PC-3 (cell line): ENCODE data around the gene KAT6B. TPM values are rescaled to one million over a fixed set of nuclear protein-coding genes. Genes with fewer than 3 reads are reported as not detected.
"Not testable (repeated sequence)": the region's sequence is repeated elsewhere in the genome, so short reads cannot be mapped to it uniquely, and the experiment has no call there.

ENCODE experiments used
- ATAC-seq: fragments of 200-7000 bp; cut with Tn5 transposase; 2 replicates; pipeline ENCODE4 v1.9.1; 2020; ENCODE audit warnings: mild to moderate bottlenecking, moderate library complexity
- Bru-seq: library from RNA; stranded (reverse); fragments of 400-500 nt; gene quantifications from one replicate; lab custom pipeline; 2021; lab: Mats Ljungman, UMichigan
- BruChase-seq, 2 experiments: library from RNA; stranded (reverse); fragments of 400-500 nt; gene quantifications; one replicate each; lab custom pipeline; 2021; lab: Mats Ljungman, UMichigan
- BruUV-seq: library from RNA; stranded (reverse); fragments of 400-500 nt; replicated peaks from 2 replicates; lab custom pipeline; 2021; lab: Mats Ljungman, UMichigan
- CTCF ChIA-PET: fragments of 300-600 bp; sonication (Branson Sonifier 250); formaldehyde crosslinking; loops from one replicate; lab custom pipeline; 2022; ENCODE audit warnings: antibody characterized with exemption; lab: Charles Lee
- POLR2A ChIA-PET: fragments of 300-600 bp; sonication (Branson Sonifier 250); formaldehyde crosslinking; loops from one replicate; lab custom pipeline; 2022; ENCODE audit warnings: antibody characterized with exemption; ENCODE audit not compliant: unreplicated experiment; lab: Charles Lee
- DNase-seq: peaks from one replicate; pipeline ENCODE4 v3.0.0-alpha.2; 2015
- H2AFZ ChIP-seq: fragments of 300-600 bp; sonication (generic); 2 replicates; pipeline ENCODE4 v1.6.0; 2016; ENCODE audit warnings: antibody characterized with exemption, low read length
- H3F3A ChIP-seq: fragments of 300-600 bp; sonication (generic); one replicate; pipeline ENCODE4 v1.6.0; 2017; ENCODE audit warnings: antibody characterized with exemption, low read length, control low read depth, mild to moderate bottlenecking; ENCODE audit not compliant: unreplicated experiment
- H3K27ac ChIP-seq: fragments of 300-600 bp; sonication (generic); 2 replicates; pipeline ENCODE4 v1.5.1; 2016; ENCODE audit warnings: mild to moderate bottlenecking, low read length
- H3K27me3 ChIP-seq: fragments of 300-600 bp; sonication (generic); 2 replicates; pipeline ENCODE4 v1.6.1; 2016; ENCODE audit warnings: low read length, mixed read lengths
- H3K36me3 ChIP-seq: fragments of 300-600 bp; sonication (generic); 2 replicates; pipeline ENCODE4 v1.6.1; 2016; ENCODE audit warnings: low read depth, mixed run types, low read length, mixed read lengths
- H3K4me1 ChIP-seq: fragments of 300-600 bp; sonication (generic); 2 replicates; pipeline ENCODE4 v1.5.1; 2016; ENCODE audit warnings: low read length; ENCODE audit not compliant: insufficient read depth
- H3K4me2 ChIP-seq: fragments of 300-600 bp; sonication (generic); 2 replicates; pipeline ENCODE4 v1.6.0; 2016; ENCODE audit warnings: low read length
- H3K4me3 ChIP-seq: fragments of 300-600 bp; sonication (generic); 2 replicates; pipeline ENCODE4 v1.5.1; 2016; ENCODE audit warnings: mild to moderate bottlenecking, low read length, mixed read lengths
- H3K79me2 ChIP-seq: fragments of 300-600 bp; sonication (generic); 2 replicates; pipeline ENCODE4 v1.6.1; 2017; ENCODE audit warnings: low read length, mixed read lengths
- H3K9ac ChIP-seq: fragments of 300-600 bp; sonication (generic); 2 replicates; pipeline ENCODE4 v1.6.0; 2016; ENCODE audit warnings: mild to moderate bottlenecking, low read length
- H3K9me2 ChIP-seq: fragments of 300-600 bp; sonication (generic); replicated peaks from 2 replicates; pipeline ENCODE4 v1.6.1; 2016; ENCODE audit warnings: mixed run types, low read length, mixed read lengths
- H3K9me3 ChIP-seq: fragments of 300-600 bp; sonication (generic); 2 replicates; pipeline ENCODE4 v1.6.1; 2016; ENCODE audit warnings: low read length, mixed read lengths
- H4K20me1 ChIP-seq: fragments of 300-600 bp; sonication (generic); 2 replicates; pipeline ENCODE4 v1.6.1; 2016; ENCODE audit warnings: low read length, mixed read lengths
- EZH2 ChIP-seq: fragments of 300-600 bp; sonication (generic); IDR thresholded peaks from one replicate; pipeline ENCODE4 v1.6.1; 2017; ENCODE audit warnings: antibody characterized with exemption, mild to moderate bottlenecking, low read length; ENCODE audit not compliant: unreplicated experiment
- EZH2phosphoT487 ChIP-seq: fragments of 300-600 bp; sonication (generic); IDR thresholded peaks from 2 replicates; pipeline ENCODE4 v1.6.1; 2018; ENCODE audit warnings: mild to moderate bottlenecking, antibody characterized with exemption, low read length, borderline replicate concordance
- intact Hi-C: fragments of 100-400 bp; cut with micrococcal nuclease; formaldehyde crosslinking; loops from 2 replicates; pipeline ENCODE4 v1.9.0; 2023
- long read RNA-seq: library from polyadenylated mRNA; unstranded; transcript quantifications from one replicate; pipeline ENCODE4 v2.0.0, GENCODE V29; 2021; ENCODE audit not compliant: unreplicated experiment
- total RNA-seq: library from RNA; depleted of rRNA; stranded (reverse); fragments of >200 nt; gene quantifications from 2 replicates; pipeline ENCODE4 v1.2.3, GENCODE V29; 2014; rRNA removed
- TF ChIP-seq, protein P1 (sequence below): fragments of 300-600 bp; sonication (generic); conservative IDR thresholded peaks from 2 replicates; pipeline ENCODE4 v1.5.1; 2017; ENCODE audit warnings: antibody characterized with exemption, low read depth, mild to moderate bottlenecking, low read length

Gene KAT6B
- 83.0 and 94.5 TPM in 2 replicates for total RNA-seq
- Bru-seq, nascent RNA, result percentile 99 among the genes with signal in this experiment
- percentile 91 among the genes with signal in this experiment for BruChase-seq, experiment 1, labeled RNA remaining after a 6-hour chase
- percentile 97 among the genes with signal in this experiment for BruChase-seq, experiment 2, labeled RNA remaining after a 2-hour chase
- long read RNA-seq, full-length matches to known transcripts, result 72 of 500 reads
- long read RNA-seq, partial matches to known transcripts, result 352 of 500 reads
- long read RNA-seq, other reads (novel, unspliced or antisense), result 76 of 500 reads

GRCh38 chr10:74826142-74827044 is at the start of gene KAT6B:
Gene KAT6B, plus strand, starts transcription at chr10:74826600. Its CDS starts 16,258 bp downstream, at chr10:74842858.
- H3K36me3 ChIP-seq, result peaks cover 4% of the 10 kb centered on the region
- H2AFZ ChIP-seq, result peak within 1 kb of the TSS; percentile 81
- ChIA-PET POLR2A (interaction anchor here (0.6 to 1.0 kb wide), 24 partner anchors 32 to 930 kb away, joined by 3 to 19 read pairs (median 6); partner anchors contain the start of genes SAMD8 and VCL), CTCF (interaction anchor here (0.6 to 0.9 kb wide), 7 partner anchors 49 to 636 kb away, joined by 3 to 14 read pairs (median 5); partner anchors contain the start of gene COMTD1)
- no peaks in the 10 kb centered on the region for H3K9me3 ChIP-seq
- ATAC-seq (peak; percentile 73), DNase-seq (peak; percentile 100)
- peak within 1 kb of the TSS; percentile 74 for H3K4me3 ChIP-seq
- TF ChIP-seq EZH2phosphoT487, result no peak
- TF ChIP-seq, protein P1, sequence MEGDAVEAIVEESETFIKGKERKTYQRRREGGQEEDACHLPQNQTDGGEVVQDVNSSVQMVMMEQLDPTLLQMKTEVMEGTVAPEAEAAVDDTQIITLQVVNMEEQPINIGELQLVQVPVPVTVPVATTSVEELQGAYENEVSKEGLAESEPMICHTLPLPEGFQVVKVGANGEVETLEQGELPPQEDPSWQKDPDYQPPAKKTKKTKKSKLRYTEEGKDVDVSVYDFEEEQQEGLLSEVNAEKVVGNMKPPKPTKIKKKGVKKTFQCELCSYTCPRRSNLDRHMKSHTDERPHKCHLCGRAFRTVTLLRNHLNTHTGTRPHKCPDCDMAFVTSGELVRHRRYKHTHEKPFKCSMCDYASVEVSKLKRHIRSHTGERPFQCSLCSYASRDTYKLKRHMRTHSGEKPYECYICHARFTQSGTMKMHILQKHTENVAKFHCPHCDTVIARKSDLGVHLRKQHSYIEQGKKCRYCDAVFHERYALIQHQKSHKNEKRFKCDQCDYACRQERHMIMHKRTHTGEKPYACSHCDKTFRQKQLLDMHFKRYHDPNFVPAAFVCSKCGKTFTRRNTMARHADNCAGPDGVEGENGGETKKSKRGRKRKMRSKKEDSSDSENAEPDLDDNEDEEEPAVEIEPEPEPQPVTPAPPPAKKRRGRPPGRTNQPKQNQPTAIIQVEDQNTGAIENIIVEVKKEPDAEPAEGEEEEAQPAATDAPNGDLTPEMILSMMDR, result peak; percentile 61
- H3F3A ChIP-seq, result peaks cover 29% of the 10 kb centered on the region
- peak within 1 kb of the TSS; percentile 83 for H3K9ac ChIP-seq
- H3K27me3 ChIP-seq, result no peaks in the 10 kb centered on the region
- H3K79me2 ChIP-seq, result peaks cover 47% of the 10 kb centered on the region
- intact Hi-C loops, result loop anchor here (1.0 to 10.0 kb wide), 16 partner anchors 27 to 650 kb away; partner anchors contain the start of gene ZNF503
- no TSS peak for BruUV-seq
- peak within 1 kb of the TSS; percentile 86 for H3K4me2 ChIP-seq
- peak within 1 kb of the TSS; percentile 79 for H3K27ac ChIP-seq
- H4K20me1 ChIP-seq, result peaks cover 24% of the 10 kb centered on the region
- H3K9me2 ChIP-seq, result no peaks in the 10 kb centered on the region
- peaks cover 53% of the 10 kb centered on the region for H3K4me1 ChIP-seq

- Histone ChIP-seq H3K79me2 (no peaks in the 10 kb centered on the region), H3K4me1 (no peaks in the 10 kb centered on the region), H4K20me1 (no peaks in the 10 kb centered on the region), H3K9me3 (no peaks in the 10 kb centered on the region), H2AFZ (no peak overlapping the region), H3K36me3 (no peaks in the 10 kb centered on the region), H3F3A (no peaks in the 10 kb centered on the region), H3K9ac (no peak overlapping the region), H3K27ac (no peak overlapping the region), H3K9me2 (no peaks in the 10 kb centered on the region), H3K27me3 (no peaks in the 10 kb centered on the region), H3K4me3 (no peak overlapping the region), H3K4me2 (no peak overlapping the region)
- POLR2A ChIA-PET, result no interaction called here
- ATAC-seq, result peak; percentile 27; the same call in 1 of the 2 replicates
- CTCF ChIA-PET, result interaction anchor here (0.6 kb wide), 1 partner anchor 16 kb away, joined by 3 read pairs; no protein-coding TSS in a partner anchor
- TF ChIP-seq, protein P1, result no peak
- TF ChIP-seq EZH2 (no peak), EZH2phosphoT487 (no peak)
- no peak for DNase-seq
- BruUV-seq, result no TSS peak
- intact Hi-C loops, result no loop called here
Measured at GRCh38 chr10:74778436-74779094, 47.8 kb upstream of the KAT6B start.

DNA sequence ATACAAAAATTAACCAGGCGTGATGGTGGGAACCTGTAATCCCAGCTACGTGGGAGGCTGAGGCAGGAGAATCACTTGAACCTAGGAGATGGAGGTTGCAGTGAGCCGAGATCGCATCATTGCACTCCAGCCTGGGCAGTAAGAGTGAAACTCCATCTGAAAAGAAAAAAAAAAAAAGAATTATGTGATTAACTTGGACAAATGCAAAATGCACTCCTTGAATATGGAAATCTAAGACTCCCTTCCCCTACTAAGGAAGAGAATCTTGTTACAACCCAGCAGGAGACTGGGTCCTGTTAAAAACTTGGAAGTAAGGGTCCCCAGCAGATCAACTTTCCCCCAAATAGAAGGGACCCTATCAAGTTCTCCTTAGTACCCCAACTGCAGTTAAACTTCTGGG is 44.5 kb upstream of the KAT6B start:
- DNase-seq, H3K36me3 ChIP-seq, intact Hi-C loops, H3K4me2 ChIP-seq, H3K9me2 ChIP-seq, H3K4me1 ChIP-seq, H3F3A ChIP-seq, H3K79me2 ChIP-seq, H3K27ac ChIP-seq, H3K27me3 ChIP-seq, H3K9me3 ChIP-seq, CTCF ChIA-PET, H4K20me1 ChIP-seq, BruUV-seq, H3K4me3 ChIP-seq, H3K9ac ChIP-seq, POLR2A ChIA-PET, H2AFZ ChIP-seq, ATAC-seq: not testable (repeated sequence)
